NCI-H82 treated with DMSO at 0.1 percent for 48 hours (cell line): ENCODE data around the gene GIT1.
"Not testable (repeated sequence)": the region's sequence is repeated elsewhere in the genome, so short reads cannot be mapped to it uniquely, and the experiment has no call there.

Source experiments
- DNase-seq: peaks from one replicate; lab custom pipeline; 2025; ENCODE audit not compliant: unreplicated experiment; lab: John Stamatoyannopoulos, UW

Gene GIT1

GRCh38 chr17:29568331-29569244, 20.9 kb downstream of the GIT1 start, which contains the start of gene TP53I13:
Gene TP53I13 (plus strand): TSS chr17:29568701. CDS start chr17:29568759, 58 bp downstream.
- peak; percentile 80 for DNase-seq

- peak; percentile 33 for DNase-seq
Measured at GRCh38 chr17:29567554-29568330, 21.7 kb downstream of the GIT1 start.

- DNase-seq: no peak
Measured at GRCh38 chr17:29567304-29567553, 22.2 kb downstream of the GIT1 start.

- no peak for DNase-seq
Measured at GRCh38 chr17:29566473-29567303, 22.8 kb downstream of the GIT1 start, which contains the start of gene ABHD15. Gene ABHD15 (minus strand): TSS chr17:29567037. CDS start chr17:29566966, 71 bp downstream.

GRCh38 chr17:29565643-29566472, 23.6 kb downstream of the GIT1 start:
- DNase-seq: peak; percentile 49

GRCh38 chr17:29563816-29564215, 25.6 kb downstream of the GIT1 start:
- DNase-seq: no peak

GRCh38 chr17:29562615-29563014, 26.8 kb downstream of the GIT1 start:
- no peak for DNase-seq

GRCh38 chr17:29561554-29562517, 27.6 kb downstream of the GIT1 start:
- DNase-seq: peak; percentile 34

GRCh38 chr17:29560316-29560715, 29.1 kb downstream of the GIT1 start:
- peak; percentile 99 for DNase-seq

GRCh38 chr17:29559640-29560039, 29.8 kb downstream of the GIT1 start:
- DNase-seq: no peak

GRCh38 chr17:29558139-29558538, 31.3 kb downstream of the GIT1 start:
- DNase-seq: not testable (repeated sequence)

GRCh38 chr17:29557739-29558116, 31.7 kb downstream of the GIT1 start:
- DNase-seq: no peak

GRCh38 chr17:29557085-29557738, 32.2 kb downstream of the GIT1 start:
- DNase-seq: no peak

GRCh38 chr17:29555840-29556239, 33.6 kb downstream of the GIT1 start:
- no peak for DNase-seq

GRCh38 chr17:29549177-29549923, 40.1 kb downstream of the GIT1 start:
- DNase-seq: no peak

- no peak for DNase-seq
Measured at GRCh38 chr17:29546830-29547229, 42.6 kb downstream of the GIT1 start.

GRCh38 chr17:29546085-29546484, 43.4 kb downstream of the GIT1 start:
- no peak for DNase-seq

GRCh38 chr17:29544066-29544465, 45.4 kb downstream of the GIT1 start:
- no peak for DNase-seq
